Measurements from ENCODE around the gene DAG1. TPM values are rescaled to one million over a fixed set of nuclear protein-coding genes. Genes with fewer than 3 reads are reported as not detected.

The DAG1 gene
- total and polyA plus RNA-seq, 10 of the 15 experiments (the other 5 are each of a cell fraction or from before 2014, with no cell fraction given), result 0.33 to 16.3 (median 9.2) TPM

DNA sequence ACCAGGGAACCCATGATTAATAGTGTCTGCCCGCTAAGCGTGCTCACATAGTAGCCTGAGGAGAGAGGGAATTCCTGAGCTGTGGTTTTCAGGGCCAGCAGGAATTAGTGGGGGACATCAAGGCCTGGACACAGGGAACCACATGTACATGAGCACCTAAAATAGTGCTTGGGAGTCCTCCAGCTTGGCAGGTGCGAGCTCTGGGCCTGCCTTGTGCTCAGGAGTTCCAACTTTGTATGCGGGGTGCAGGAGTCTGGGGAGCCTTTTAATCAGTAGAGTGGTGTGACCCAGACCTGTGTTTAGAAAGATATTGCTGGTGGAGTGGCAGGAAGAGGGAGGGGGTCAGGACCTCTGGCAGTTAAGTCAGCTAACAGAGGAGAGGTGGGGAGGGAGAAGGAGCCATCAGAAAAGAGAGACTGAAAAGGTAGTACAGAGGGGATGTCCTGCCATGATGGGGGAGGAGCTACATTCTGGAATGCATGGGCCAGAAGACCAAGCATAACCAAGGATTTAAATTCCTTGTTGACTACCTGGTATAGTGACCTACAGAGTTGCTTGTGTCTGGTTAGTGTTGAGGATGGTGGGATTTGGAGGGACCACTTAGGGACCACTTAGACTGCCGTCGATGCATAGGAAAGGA lies 1.9 kb downstream of the DAG1 start:
- Histone ChIP-seq H3K27me3 (replicated peaks in 1 of 2; ENCODE audit: control insufficient read depth in 2 of 2, insufficient read depth in 2 of 2, low read length in 1 of 2) (no peaks in the 10 kb centered on the region), H3K4me3 (peak overlapping the region; percentile 74), H3K4me2 (ENCODE audit: control insufficient read depth, insufficient read depth) (peak overlapping the region; percentile 75), H3K9ac (ENCODE audit: control insufficient read depth, insufficient read depth, low read length) (peak overlapping the region; percentile 88), H3K79me2 (ENCODE audit: control insufficient read depth, insufficient read depth, low read length) (peaks cover 23% of the 10 kb centered on the region), H2AFZ (ENCODE audit: control insufficient read depth, low read depth, low read length) (no peak overlapping the region), H3K36me3 (ENCODE audit: control insufficient read depth in 2 of 2, insufficient read depth in 2 of 2, low read length in 1 of 2) (no peaks in the 10 kb centered on the region), H3K27ac (ENCODE audit: control insufficient read depth, insufficient read depth) (no peak overlapping the region), H3K4me1 (ENCODE audit: control insufficient read depth, insufficient read depth, low read length) (peaks cover 30% of the 10 kb centered on the region), H4K20me1 (ENCODE audit: control insufficient read depth, insufficient read depth) (no peaks in the 10 kb centered on the region; the same call in none of the 2 replicates), H3K9me3 (replicated peaks; ENCODE audit: control insufficient read depth, insufficient read depth, low read length) (no peaks in the 10 kb centered on the region)
- intact Hi-C loops (cut with micrococcal nuclease; ENCODE audit: unreplicated experiment), result no loop called here
- DNase-seq (ENCODE audit: low read depth, low spot score) (no peak), FAIRE-seq (no peak), ATAC-seq (no peak)
- ChIA-PET SMC1A (ENCODE audit: uncharacterized antibody, unreplicated experiment) (interaction anchor here (1.5 kb wide), 1 partner anchor 40 kb away, joined by 3 read pairs; no protein-coding TSS in a partner anchor), POLR2A (interaction anchor here (1.0 to 2.4 kb wide), 4 partner anchors 42 to 194 kb away, joined by 3 to 8 read pairs (median 4); partner anchors contain the start of genes RHOA and TCTA), CTCF (interaction anchor here (1.7 to 2.0 kb wide), 2 partner anchors 23 to 200 kb away, joined by 5 to 7 read pairs; no protein-coding TSS in a partner anchor), RAD21 (ENCODE audit: unreplicated experiment) (interaction anchor here (0.6 to 1.5 kb wide), 2 partner anchors 17 to 805 kb away, joined by 4 read pairs; no protein-coding TSS in a partner anchor)
- no TSS peak for BruUV-seq (replicated peaks)
- over 99% methylated on average over 6 of the region's 6 CpGs for WGBS (ENCODE audit: insufficient coverage, insufficient replicate concordance, low lambda C conversion rate, missing lambda C conversion rate)
- TF ChIP-seq NFYA (IDR thresholded peaks at IDR 0.05; ENCODE audit: borderline replicate concordance, low read depth, low read length) (no peak), ZNF217 (IDR thresholded peaks at IDR 0.05) (no peak), E2F4 (IDR thresholded peaks at IDR 0.05; ENCODE audit: low read depth, low read length) (no peak), PBX3 (IDR thresholded peaks at IDR 0.05; ENCODE audit: insufficient replicate concordance, low read depth, low read length) (no peak), CBX3 (IDR thresholded peaks at IDR 0.05; ENCODE audit: borderline replicate concordance, low read depth) (no peak), RUNX3 (IDR thresholded peaks at IDR 0.05; ENCODE audit: low read length) (no peak), DPF2 (IDR thresholded peaks at IDR 0.05) (no peak), ZBED1 (IDR thresholded peaks at IDR 0.05; ENCODE audit: borderline replicate concordance) (no peak), RB1 (IDR thresholded peaks at IDR 0.05; ENCODE audit: borderline replicate concordance) (no peak), HCFC1 (IDR thresholded peaks at IDR 0.05; ENCODE audit: low read length) (no peak), TCF3 (IDR thresholded peaks at IDR 0.05; ENCODE audit: borderline replicate concordance, insufficient read depth, low read depth, low read length) (no peak), TBL1XR1 (IDR thresholded peaks at IDR 0.05; ENCODE audit: low read depth, low read length) (no peak), MXI1 (IDR thresholded peaks at IDR 0.05; ENCODE audit: low read depth, low read length) (no peak), CBX5 (IDR thresholded peaks at IDR 0.05; ENCODE audit: low read depth) (no peak), WRNIP1 (IDR thresholded peaks at IDR 0.05; ENCODE audit: borderline replicate concordance, low read depth, low read length) (no peak), SPI1 (IDR thresholded peaks at IDR 0.05; ENCODE audit: borderline replicate concordance, insufficient read depth, low read depth, low read length) (no peak)
- TF ChIP-seq, protein P1, sequence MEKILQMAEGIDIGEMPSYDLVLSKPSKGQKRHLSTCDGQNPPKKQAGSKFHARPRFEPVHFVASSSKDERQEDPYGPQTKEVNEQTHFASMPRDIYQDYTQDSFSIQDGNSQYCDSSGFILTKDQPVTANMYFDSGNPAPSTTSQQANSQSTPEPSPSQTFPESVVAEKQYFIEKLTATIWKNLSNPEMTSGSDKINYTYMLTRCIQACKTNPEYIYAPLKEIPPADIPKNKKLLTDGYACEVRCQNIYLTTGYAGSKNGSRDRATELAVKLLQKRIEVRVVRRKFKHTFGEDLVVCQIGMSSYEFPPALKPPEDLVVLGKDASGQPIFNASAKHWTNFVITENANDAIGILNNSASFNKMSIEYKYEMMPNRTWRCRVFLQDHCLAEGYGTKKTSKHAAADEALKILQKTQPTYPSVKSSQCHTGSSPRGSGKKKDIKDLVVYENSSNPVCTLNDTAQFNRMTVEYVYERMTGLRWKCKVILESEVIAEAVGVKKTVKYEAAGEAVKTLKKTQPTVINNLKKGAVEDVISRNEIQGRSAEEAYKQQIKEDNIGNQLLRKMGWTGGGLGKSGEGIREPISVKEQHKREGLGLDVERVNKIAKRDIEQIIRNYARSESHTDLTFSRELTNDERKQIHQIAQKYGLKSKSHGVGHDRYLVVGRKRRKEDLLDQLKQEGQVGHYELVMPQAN (conservative IDR thresholded peaks at IDR 0.05), result no peak
- in situ Hi-C loops (cut with MboI), result no loop called here

All from GM12878 (cell line).